Hepatocyte (in vitro differentiated cells): Measurements from ENCODE around the gene SLFN14. TPM values are rescaled to one million over a fixed set of nuclear protein-coding genes. Genes with fewer than 3 reads are reported as not detected.

Experiments
- DNase-seq: peaks from one replicate; pipeline ENCODE4 v3.0.0-alpha.2; 2016; ENCODE audit warnings: low spot score
- H2AFZ ChIP-seq: fragments of 200-600 bp; sonication (generic); 2 replicates; pipeline ENCODE4 v1.6.0; 2016; ENCODE audit warnings: antibody characterized with exemption, mild to moderate bottlenecking
- H3K27ac ChIP-seq: fragments of 200-600 bp; sonication (generic); 2 replicates; pipeline ENCODE4 v1.5.1; 2016; ENCODE audit warnings: mild to moderate bottlenecking
- H3K27me3 ChIP-seq: fragments of 200-600 bp; sonication (generic); 2 replicates; pipeline ENCODE4 v1.6.1; 2016
- H3K36me3 ChIP-seq: fragments of 200-600 bp; sonication (generic); replicated peaks from 2 replicates; pipeline ENCODE4 v1.5.1; 2016; ENCODE audit warnings: low read depth; ENCODE audit not compliant: insufficient read depth
- H3K4me1 ChIP-seq: fragments of 200-600 bp; sonication (generic); 2 replicates; pipeline ENCODE4 v1.5.1; 2016; ENCODE audit warnings: mild to moderate bottlenecking, moderate library complexity; ENCODE audit not compliant: insufficient read depth
- H3K4me2 ChIP-seq: fragments of 200-600 bp; sonication (generic); 2 replicates; pipeline ENCODE4 v1.6.0; 2016
- H3K4me3 ChIP-seq: fragments of 200-600 bp; sonication (generic); 2 replicates; pipeline ENCODE4 v1.5.1; 2016; ENCODE audit warnings: mild to moderate bottlenecking
- H3K79me2 ChIP-seq: fragments of 200-600 bp; sonication (generic); 2 replicates; pipeline ENCODE4 v1.6.0; 2017; ENCODE audit warnings: mild to moderate bottlenecking
- H3K9me2 ChIP-seq: fragments of 200-600 bp; sonication (generic); replicated peaks from 2 replicates; pipeline ENCODE4 v1.6.0; 2017; ENCODE audit warnings: mild to moderate bottlenecking; ENCODE audit not compliant: insufficient read depth
- H3K9me3 ChIP-seq: fragments of 200-600 bp; sonication (generic); 2 replicates; pipeline ENCODE4 v1.5.1; 2016; ENCODE audit warnings: low read depth, mild to moderate bottlenecking
- H4K20me1 ChIP-seq: fragments of 200-600 bp; sonication (generic); 2 replicates; pipeline ENCODE4 v1.6.0; 2016; ENCODE audit warnings: mild to moderate bottlenecking; ENCODE audit not compliant: insufficient read depth, poor library complexity, severe bottlenecking
- EZH2 ChIP-seq: fragments of 200-600 bp; sonication (generic); IDR thresholded peaks from 2 replicates; pipeline ENCODE4 v1.6.1; 2016; ENCODE audit warnings: antibody characterized with exemption, mild to moderate bottlenecking, borderline replicate concordance
- EZH2phosphoT487 ChIP-seq: fragments of 200-600 bp; sonication (generic); IDR thresholded peaks from one replicate; pipeline ENCODE4 v1.6.1; 2018; ENCODE audit warnings: antibody characterized with exemption, mild to moderate bottlenecking, low read depth, moderate library complexity; ENCODE audit not compliant: unreplicated experiment, severe bottlenecking
- WGBS: methylation state at CpG from one replicate; pipeline ENCODE4 v1.1.6; 2016; ENCODE audit warnings: low lambda C conversion rate; ENCODE audit errors: missing lambda C conversion rate; 5-methylcytosine and 5-hydroxymethylcytosine counted together
- polyA plus RNA-seq: library from polyadenylated mRNA; unstranded; fragments of >200 nt; fragmentation: Nextera tagmentation; extraction: Ambion mirVana; gene quantifications from 2 replicates; pipeline ENCODE4 v1.2.1, GENCODE V29; 2016
- total RNA-seq: library from RNA; depleted of rRNA; stranded (reverse); fragments of >200 nt; gene quantifications from 2 replicates; pipeline ENCODE4 v1.2.3, GENCODE V29; 2014
- TF ChIP-seq, protein P1 (sequence below): fragments of 200-600 bp; sonication (generic); IDR thresholded peaks from 2 replicates; pipeline ENCODE4 v1.5.1; 2016; ENCODE audit warnings: antibody characterized with exemption, mild to moderate bottlenecking; ENCODE audit not compliant: poor library complexity

SLFN14 gene
- total and polyA plus RNA-seq, 2 experiments from 2014 or later, result not detected

DNA sequence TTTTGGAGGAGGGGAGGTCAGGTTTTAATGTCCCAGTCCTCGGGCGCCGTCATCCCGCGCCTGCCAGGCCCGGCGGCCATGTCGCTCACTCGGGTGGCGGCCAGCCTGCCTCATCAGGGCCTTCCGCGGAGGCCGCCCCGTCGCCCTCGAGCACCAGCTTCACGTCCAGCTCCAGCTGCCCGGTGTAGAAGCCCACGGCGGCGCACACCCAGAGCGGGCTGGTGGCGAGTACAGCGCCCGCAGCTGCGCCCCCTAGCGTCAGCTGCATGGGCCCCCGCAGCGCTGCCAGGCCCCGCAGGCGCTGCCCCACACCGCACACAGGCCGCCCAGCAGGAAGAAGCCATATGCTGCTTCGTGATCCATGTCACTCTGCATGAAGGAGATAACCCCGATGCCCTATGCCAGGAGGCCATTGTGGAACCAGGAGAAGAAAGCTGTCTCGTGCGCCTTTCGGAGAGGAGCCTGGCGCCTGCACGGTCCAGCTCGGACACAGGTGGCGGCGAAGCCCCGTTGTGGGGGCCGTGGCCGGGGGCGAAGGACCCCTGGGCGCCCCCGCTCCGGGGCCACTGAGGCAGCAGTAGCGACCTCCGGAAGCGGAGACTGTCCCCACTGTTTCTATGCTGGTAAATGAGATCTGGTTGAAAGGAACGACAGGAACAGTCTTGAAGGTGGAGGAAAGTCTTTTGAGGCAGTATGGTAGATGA, 36.1 kb upstream of the SLFN14 start:
- no peaks in the 10 kb centered on the region for H3K4me1 ChIP-seq
- no peak overlapping the region for H3K4me2 ChIP-seq
- no peak for DNase-seq
- H3K36me3 ChIP-seq, result peaks cover 12% of the 10 kb centered on the region
- H3K9me3 ChIP-seq, result no peaks in the 10 kb centered on the region
- 96% methylated on average over 36 of the region's 54 CpGs for WGBS
- H3K27ac ChIP-seq, result no peak overlapping the region
- H3K79me2 ChIP-seq, result peaks cover 82% of the 10 kb centered on the region
- H3K9me2 ChIP-seq, result no peaks in the 10 kb centered on the region
- H2AFZ ChIP-seq, result no peak overlapping the region
- H4K20me1 ChIP-seq, result peaks cover 23% of the 10 kb centered on the region
- no peaks in the 10 kb centered on the region for H3K27me3 ChIP-seq
- H3K4me3 ChIP-seq, result no peak overlapping the region
- no peak for TF ChIP-seq EZH2
- no peak for TF ChIP-seq EZH2phosphoT487
- TF ChIP-seq, protein P1, sequence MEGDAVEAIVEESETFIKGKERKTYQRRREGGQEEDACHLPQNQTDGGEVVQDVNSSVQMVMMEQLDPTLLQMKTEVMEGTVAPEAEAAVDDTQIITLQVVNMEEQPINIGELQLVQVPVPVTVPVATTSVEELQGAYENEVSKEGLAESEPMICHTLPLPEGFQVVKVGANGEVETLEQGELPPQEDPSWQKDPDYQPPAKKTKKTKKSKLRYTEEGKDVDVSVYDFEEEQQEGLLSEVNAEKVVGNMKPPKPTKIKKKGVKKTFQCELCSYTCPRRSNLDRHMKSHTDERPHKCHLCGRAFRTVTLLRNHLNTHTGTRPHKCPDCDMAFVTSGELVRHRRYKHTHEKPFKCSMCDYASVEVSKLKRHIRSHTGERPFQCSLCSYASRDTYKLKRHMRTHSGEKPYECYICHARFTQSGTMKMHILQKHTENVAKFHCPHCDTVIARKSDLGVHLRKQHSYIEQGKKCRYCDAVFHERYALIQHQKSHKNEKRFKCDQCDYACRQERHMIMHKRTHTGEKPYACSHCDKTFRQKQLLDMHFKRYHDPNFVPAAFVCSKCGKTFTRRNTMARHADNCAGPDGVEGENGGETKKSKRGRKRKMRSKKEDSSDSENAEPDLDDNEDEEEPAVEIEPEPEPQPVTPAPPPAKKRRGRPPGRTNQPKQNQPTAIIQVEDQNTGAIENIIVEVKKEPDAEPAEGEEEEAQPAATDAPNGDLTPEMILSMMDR, result no peak

DNA sequence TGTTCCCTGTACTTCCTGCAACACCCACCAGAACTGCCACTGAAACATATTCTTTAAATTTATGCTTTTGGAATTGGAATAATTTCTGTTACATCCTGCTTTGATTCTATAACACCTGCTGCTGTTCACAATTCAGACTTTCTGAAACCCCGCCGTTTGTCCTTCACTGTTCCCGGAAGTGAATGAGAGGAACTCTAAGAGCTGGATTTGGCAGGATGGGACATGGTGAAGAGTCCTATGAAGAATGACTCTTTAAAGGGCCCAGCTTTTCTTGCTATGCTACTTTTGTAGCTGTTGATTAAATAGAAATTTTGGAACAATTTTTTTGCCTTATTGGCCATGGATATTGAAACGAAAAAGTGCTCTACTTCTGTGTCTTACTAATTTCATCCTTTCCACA, 35.5 kb upstream of the SLFN14 start:
- 94% methylated on average over 4 of the region's 4 CpGs for WGBS

DNA sequence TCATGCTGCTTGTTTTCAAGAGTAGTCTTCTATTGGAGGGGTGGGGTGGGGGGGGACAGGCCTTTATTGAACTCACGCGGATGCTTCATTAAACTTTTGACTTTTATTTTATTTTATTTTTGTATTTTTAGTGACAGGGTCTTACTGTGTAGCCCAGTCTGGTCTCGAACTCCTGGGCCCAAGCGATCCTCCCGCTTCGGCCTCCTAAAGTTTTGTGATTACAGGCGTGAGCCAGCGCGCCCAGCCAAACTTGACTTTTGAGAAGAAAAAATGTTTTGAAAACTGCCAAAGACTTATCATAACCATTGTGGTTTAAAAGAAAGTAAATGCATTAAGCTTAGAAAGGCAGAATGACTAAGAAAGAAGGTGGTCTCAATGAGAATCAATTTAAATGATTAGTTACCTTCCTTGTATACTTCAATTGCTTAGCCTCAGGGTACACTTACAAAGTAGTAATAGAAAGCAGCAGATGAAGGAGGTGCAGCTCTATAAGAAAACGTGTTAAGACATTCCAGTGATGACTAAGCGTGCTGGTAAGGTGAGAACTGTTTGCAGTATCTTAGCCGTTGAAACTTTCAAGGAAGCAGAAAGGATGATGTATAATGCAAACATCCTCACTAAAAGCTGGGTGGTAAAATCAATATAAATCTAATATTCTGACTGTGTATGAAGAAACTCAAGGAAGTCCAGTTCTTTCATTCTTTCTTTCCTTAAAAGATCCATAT, 27.7 kb upstream of the SLFN14 start:
- no peaks in the 10 kb centered on the region for H3K27me3 ChIP-seq
- WGBS, result 55% methylated on average over 12 of the region's 12 CpGs
- H3K36me3 ChIP-seq, result no peaks in the 10 kb centered on the region
- H3K4me1 ChIP-seq, result peaks cover 10% of the 10 kb centered on the region
- DNase-seq, result peak; percentile 73
- H3K79me2 ChIP-seq, result peaks cover 55% of the 10 kb centered on the region
- TF ChIP-seq, protein P1, result no peak
- no peak for TF ChIP-seq EZH2
- no peaks in the 10 kb centered on the region for H3K9me2 ChIP-seq
- peak overlapping the region; percentile 45 for H3K4me3 ChIP-seq
- peak overlapping the region; percentile 78 for H3K4me2 ChIP-seq
- no peaks in the 10 kb centered on the region for H3K9me3 ChIP-seq
- peak overlapping the region; percentile 99 for H3K27ac ChIP-seq
- no peak overlapping the region for H2AFZ ChIP-seq
- H4K20me1 ChIP-seq, result peaks cover 32% of the 10 kb centered on the region

More for the DNA sequence above, 35.5 kb upstream of the SLFN14 start:
- Histone ChIP-seq H3K27me3 (no peaks in the 10 kb centered on the region), H3K9me2 (no peaks in the 10 kb centered on the region), H4K20me1 (peaks cover 26% of the 10 kb centered on the region), H3K36me3 (peaks cover 12% of the 10 kb centered on the region), H3K79me2 (peaks cover 88% of the 10 kb centered on the region), H3K4me3 (no peak overlapping the region), H3K4me1 (no peaks in the 10 kb centered on the region), H3K9me3 (no peaks in the 10 kb centered on the region), H3K27ac (no peak overlapping the region), H3K4me2 (no peak overlapping the region), H2AFZ (no peak overlapping the region)
- no peak for DNase-seq
- TF ChIP-seq EZH2phosphoT487 (no peak), EZH2 (no peak)
- TF ChIP-seq, protein P1, result no peak
